K562 (cell line): ENCODE results near the gene TBL1X. TPM values are rescaled to one million over a fixed set of nuclear protein-coding genes. Genes with fewer than 3 reads are reported as not detected.

ENCODE experiments used
- ATAC-seq: fragments of 200-7000 bp; cut with Tn5 transposase; 3 replicates; pipeline ENCODE4 v1.9.1; 2020; ENCODE audit warnings: moderate library complexity
- BruUV-seq: library from RNA; stranded (reverse); fragments of 400-500 nt; replicated peaks from 2 replicates; lab custom pipeline; 2021; lab: Mats Ljungman, UMichigan
- CTCF ChIA-PET: fragments of 300-600 bp; formaldehyde crosslinking; extraction: SDS; loops from one replicate; lab custom pipeline; 2021; ENCODE audit warnings: low intra/inter-chr PET ratio; lab: Yijun Ruan, JAX
- POLR2A ChIA-PET: fragments of 300-600, 350-650 bp; sonication (Branson Sonifier 250); formaldehyde crosslinking; extraction: SDS; loops from one replicate; lab custom pipeline; 2021; ENCODE audit warnings: antibody characterized with exemption, inconsistent platforms; lab: Yijun Ruan, JAX
- DNase-seq, 4 experiments: peaks; one replicate each; pipeline versions ENCODE4 v3.0.0 to v3.0.0-alpha.2; 2011 to 2018; ENCODE audit warnings: low spot score in 3 of 4, mixed read lengths in 3 of 4; ENCODE audit errors: extremely low read depth in 1 of 4
- FAIRE-seq: peaks from 2 replicates; lab custom pipeline; 2011; peaks lifted over from hg19 to GRCh38; lab: Jason Lieb, UNC
- H2AFZ ChIP-seq: 2 replicates; pipeline ENCODE4 v1.6.0; 2011; ENCODE audit warnings: low read depth, low read length, control low read depth, inconsistent platforms
- H3K27ac ChIP-seq: fragments of 200-600 bp; 3 replicates; pipeline ENCODE4 v1.8.0; 2011; ENCODE audit warnings: low read depth, mild to moderate bottlenecking, control low read depth, inconsistent platforms, low read length, moderate library complexity, mixed read lengths; ENCODE audit errors: extremely low read depth
- H3K27me3 ChIP-seq, 2 experiments: fragments of 300-600 bp in 1 of 2; 2 replicates in 1 of 2; 3 replicates in 1 of 2; pipeline versions ENCODE4 v1.6.0 to v1.8.0; 2011; ENCODE audit warnings: inconsistent platforms in 2 of 2, low read length in 2 of 2, mild to moderate bottlenecking in 1 of 2, mixed read lengths in 1 of 2, moderate library complexity in 1 of 2; ENCODE audit not compliant: control insufficient read depth in 2 of 2, insufficient read depth in 2 of 2
- H3K36me3 ChIP-seq: fragments of 300-600 bp; 3 replicates; pipeline ENCODE4 v1.8.0; 2011; ENCODE audit warnings: mild to moderate bottlenecking, low read length, inconsistent platforms; ENCODE audit not compliant: control insufficient read depth, insufficient read depth
- H3K4me1 ChIP-seq, 2 experiments: fragments of 200-600 bp in 1 of 2; replicated peaks in 1 of 2; 2 replicates in 1 of 2; 3 replicates in 1 of 2; pipeline versions ENCODE4 v1.5.1 to v1.8.0; 2011; ENCODE audit warnings: inconsistent platforms in 2 of 2, low read length in 2 of 2, mild to moderate bottlenecking in 1 of 2, mixed read lengths in 1 of 2, moderate library complexity in 1 of 2; ENCODE audit not compliant: control insufficient read depth in 2 of 2, insufficient read depth in 2 of 2
- H3K4me2 ChIP-seq: 2 replicates; pipeline ENCODE4 v1.6.1; 2011; ENCODE audit warnings: low read length, control low read depth, inconsistent platforms, mixed read lengths; ENCODE audit not compliant: insufficient read depth
- H3K4me3 ChIP-seq: fragments of 200-600 bp; sonication (generic), shearing (Covaris generic); 2 replicates; pipeline ENCODE4 v1.5.1; 2016; ENCODE audit warnings: control low read depth, inconsistent platforms
- H3K79me2 ChIP-seq: fragments of 200-600 bp; 3 replicates; pipeline ENCODE4 v1.8.0; 2011; ENCODE audit warnings: low read length, inconsistent platforms; ENCODE audit not compliant: control insufficient read depth, insufficient read depth
- H3K9ac ChIP-seq, 2 experiments: 2 replicates each; pipeline versions ENCODE4 v1.6.0 to v1.6.1; 2011; ENCODE audit warnings: low read depth in 2 of 2, low read length in 2 of 2, control low read depth in 1 of 2, inconsistent platforms in 1 of 2, mild to moderate bottlenecking in 1 of 2, mixed read lengths in 1 of 2; ENCODE audit not compliant: insufficient read depth in 1 of 2
- H3K9me1 ChIP-seq: one replicate; pipeline ENCODE4 v1.6.0; 2011; ENCODE audit warnings: inconsistent platforms, mild to moderate bottlenecking, low read length, moderate library complexity; ENCODE audit not compliant: control insufficient read depth, insufficient read depth
- H3K9me3 ChIP-seq: replicated peaks from 2 replicates; pipeline ENCODE4 v1.5.1; 2011; ENCODE audit warnings: low read depth, low read length, inconsistent platforms; ENCODE audit not compliant: control insufficient read depth, insufficient read depth
- H4K20me1 ChIP-seq: replicated peaks from 2 replicates; pipeline ENCODE4 v1.6.1; 2011; ENCODE audit warnings: low read length, inconsistent platforms, mixed read lengths; ENCODE audit not compliant: control insufficient read depth, insufficient read depth
- CBFA2T2 ChIP-seq: fragments of 450-650 bp; conservative IDR thresholded peaks from 2 replicates; pipeline ENCODE4 v1.6.1; 2017; ENCODE audit warnings: mild to moderate bottlenecking
- CSDE1 ChIP-seq, 2 experiments: fragments of 450-650 bp; IDR thresholded peaks; 2 replicates each; pipeline ENCODE4 v1.6.1; 2016; ENCODE audit warnings: mild to moderate bottlenecking in 1 of 2
- CTBP1 ChIP-seq: fragments of 450-650 bp; IDR thresholded peaks from 2 replicates; pipeline ENCODE4 v1.6.1; 2016; ENCODE audit warnings: borderline replicate concordance
- FOXP1 ChIP-seq: sonication (generic); formaldehyde crosslinking; IDR thresholded peaks from 2 replicates; pipeline ENCODE4 v1.8.0; 2022; ENCODE audit warnings: mild to moderate bottlenecking, missing genetic modification reagents
- GTF2B ChIP-seq: IDR thresholded peaks from 2 replicates; pipeline ENCODE4 v1.6.1; 2011; ENCODE audit not compliant: insufficient read length; ENCODE audit errors: extremely low read depth
- HIVEP1 ChIP-seq: fragments of 250-450 bp; sonication (Bioruptor Pico); IDR thresholded peaks from 2 replicates; pipeline ENCODE4 v1.4.0; 2020; ENCODE audit warnings: mild to moderate bottlenecking
- MCM3 ChIP-seq: fragments of 450-650 bp; IDR thresholded peaks from 2 replicates; pipeline ENCODE4 v1.6.1; 2016
- NCOA1 ChIP-seq: fragments of 450-650 bp; IDR thresholded peaks from 2 replicates; pipeline ENCODE4 v1.6.1; 2016; ENCODE audit warnings: low read depth
- SETDB1 ChIP-seq: IDR thresholded peaks from one replicate; pipeline ENCODE4 v1.6.1; 2012; ENCODE audit warnings: low read length, control low read depth, inconsistent platforms
- VEZF1 ChIP-seq: fragments of 200-800 bp; sonication (Bioruptor generic); IDR thresholded peaks from 2 replicates; pipeline ENCODE4 v1.6.1; 2017; ENCODE audit warnings: missing genetic modification characterization, missing compliant biosample characterization
- WHSC1 ChIP-seq: IDR thresholded peaks from one replicate; pipeline ENCODE4 v1.6.1; 2012; ENCODE audit warnings: low read length, control low read depth, inconsistent platforms
- ZNF239 ChIP-seq: fragments of 250-450 bp; sonication (Bioruptor Pico); IDR thresholded peaks from 2 replicates; pipeline ENCODE4 v1.4.0; 2020; ENCODE audit warnings: mild to moderate bottlenecking
- ZNF436 ChIP-seq: fragments of 250-450, 450-650 bp; sonication (Bioruptor Pico); formaldehyde crosslinking; IDR thresholded peaks from 2 replicates; pipeline ENCODE4 v1.7.0; 2020; ENCODE audit warnings: mild to moderate bottlenecking
- ZNF584 ChIP-seq: fragments of 200-800 bp; sonication (Bioruptor generic); IDR thresholded peaks from 2 replicates; pipeline ENCODE4 v1.6.1; 2016; ENCODE audit warnings: low read depth, mild to moderate bottlenecking, missing genetic modification characterization, missing compliant biosample characterization
- ZSCAN32 ChIP-seq: fragments of 450-650 bp; formaldehyde crosslinking; IDR thresholded peaks from 2 replicates; pipeline ENCODE4 v1.4.0; 2020; ENCODE audit warnings: mild to moderate bottlenecking, moderate library complexity
- WGBS: fragments of 100-300 bp; shearing (Covaris generic); methylation state at CpG from one replicate; pipeline ENCODE4 v1.1.6; 2016; ENCODE audit warnings: low coverage, mixed read lengths; ENCODE audit not compliant: insufficient coverage; ENCODE audit errors: missing lambda C conversion rate; 5-methylcytosine and 5-hydroxymethylcytosine counted together
- in situ Hi-C: fragments of 300-500 bp; cut with MboI; formaldehyde crosslinking; loops from 4 replicates; pipeline ENCODE4 v1.15.0; 2018; ENCODE audit warnings: inconsistent platforms, mixed read lengths
- intact Hi-C: fragments of 100-400 bp; cut with micrococcal nuclease; formaldehyde crosslinking; loops from 2 replicates; pipeline ENCODE4 v1.14.2; 2022
- polyA plus RNA-seq, 8 experiments: library from polyadenylated mRNA; depleted of rRNA in 4 of 8; stranded (reverse) in 5 of 8; unstranded in 3 of 8; fragments of >200 nt; fragmentation: Nextera tagmentation in 2 of 8; fragmentation: Illumina TruSeq in 1 of 8; extraction: Ambion mirVana in 2 of 8; extraction: Trizol in 1 of 8; gene quantifications; 2 replicates each; pipeline versions ENCODE4 v1.2.1 to v1.2.3, GENCODE V29; 2011 to 2014; ENCODE audit warnings: inconsistent platforms in 1 of 8, missing spikeins in 1 of 8
- total RNA-seq, 7 experiments: library from RNA; depleted of rRNA in 6 of 7; stranded (reverse); fragments of >200 nt in 6 of 7; fragmentation: Illumina TruSeq in 2 of 7; extraction: Trizol in 2 of 7; gene quantifications; 2 replicates each; pipeline versions ENCODE4 v1.2.1 to v1.2.3, GENCODE V29; 2011 to 2021; ENCODE audit warnings: low replicate concordance in 1 of 7
- TF ChIP-seq, protein P1 (sequence below): fragments of 450-650 bp; IDR thresholded peaks from 2 replicates; pipeline ENCODE4 v1.6.1; 2018; ENCODE audit warnings: mild to moderate bottlenecking, low read depth; ENCODE audit not compliant: partially characterized antibody
- TF ChIP-seq, protein P2 (sequence below): fragments of 250-450 bp; sonication (Bioruptor Pico); IDR thresholded peaks from 2 replicates; pipeline ENCODE4 v1.4.0; 2020; ENCODE audit warnings: mild to moderate bottlenecking

The TBL1X gene
- total and polyA plus RNA-seq, 9 of the 15 experiments (the other 6 are each of a cell fraction or from before 2014, with no cell fraction given): 6.0 to 49.6 (median 19.7) TPM

GRCh38 chrX:9483376-9483775 is 18.5 kb downstream of the TBL1X start:
- TF ChIP-seq MCM3 (no peak), NCOA1 (no peak), ZNF239 (CRISPR knock-in tag) (no peak), ZNF584 (CRISPR knock-in tag) (no peak), ZNF436 (no peak), VEZF1 (no peak), CSDE1 (IDR thresholded peaks at IDR 0.05) (no peak), GTF2B (no peak), CBFA2T2 (no peak), HIVEP1 (no peak), FOXP1 (CRISPR knock-in tag) (no peak), ZSCAN32 (CRISPR knock-in tag) (no peak), SETDB1 (no peak), CTBP1 (no peak), WHSC1 (no peak)
- TF ChIP-seq, protein P1, sequence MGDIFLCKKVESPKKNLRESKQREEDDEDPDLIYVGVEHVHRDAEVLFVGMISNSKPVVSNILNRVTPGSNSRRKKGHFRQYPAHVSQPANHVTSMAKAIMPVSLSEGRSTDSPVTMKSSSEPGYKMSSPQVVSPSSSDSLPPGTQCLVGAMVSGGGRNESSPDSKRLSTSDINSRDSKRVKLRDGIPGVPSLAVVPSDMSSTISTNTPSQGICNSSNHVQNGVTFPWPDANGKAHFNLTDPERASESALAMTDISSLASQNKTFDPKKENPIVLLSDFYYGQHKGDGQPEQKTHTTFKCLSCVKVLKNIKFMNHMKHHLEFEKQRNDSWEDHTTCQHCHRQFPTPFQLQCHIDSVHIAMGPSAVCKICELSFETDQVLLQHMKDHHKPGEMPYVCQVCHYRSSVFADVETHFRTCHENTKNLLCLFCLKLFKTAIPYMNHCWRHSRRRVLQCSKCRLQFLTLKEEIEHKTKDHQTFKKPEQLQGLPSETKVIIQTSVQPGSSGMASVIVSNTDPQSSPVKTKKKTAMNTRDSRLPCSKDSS: no peak
- TF ChIP-seq, protein P2, sequence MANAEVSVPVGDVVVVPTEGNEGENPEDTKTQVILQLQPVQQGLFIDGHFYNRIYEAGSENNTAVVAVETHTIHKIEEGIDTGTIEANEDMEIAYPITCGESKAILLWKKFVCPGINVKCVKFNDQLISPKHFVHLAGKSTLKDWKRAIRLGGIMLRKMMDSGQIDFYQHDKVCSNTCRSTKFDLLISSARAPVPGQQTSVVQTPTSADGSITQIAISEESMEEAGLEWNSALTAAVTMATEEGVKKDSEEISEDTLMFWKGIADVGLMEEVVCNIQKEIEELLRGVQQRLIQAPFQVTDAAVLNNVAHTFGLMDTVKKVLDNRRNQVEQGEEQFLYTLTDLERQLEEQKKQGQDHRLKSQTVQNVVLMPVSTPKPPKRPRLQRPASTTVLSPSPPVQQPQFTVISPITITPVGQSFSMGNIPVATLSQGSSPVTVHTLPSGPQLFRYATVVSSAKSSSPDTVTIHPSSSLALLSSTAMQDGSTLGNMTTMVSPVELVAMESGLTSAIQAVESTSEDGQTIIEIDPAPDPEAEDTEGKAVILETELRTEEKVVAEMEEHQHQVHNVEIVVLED (CRISPR knock-in tag): no peak
- TF ChIP-seq, all 486 proteins: peak for 0
- H3K4me2 ChIP-seq: no peak overlapping the region
- in situ Hi-C loops (no loop called here), intact Hi-C loops (no loop called here)
- H3K9ac ChIP-seq: no peak overlapping the region
- no peaks in the 10 kb centered on the region for H3K27me3 ChIP-seq
- 100% methylated on average over 1 of the region's 6 CpGs for WGBS
- no peak for ATAC-seq
- ChIA-PET POLR2A (no interaction called here), CTCF (no interaction called here)
- no peak for DNase-seq
- peaks cover 16% of the 10 kb centered on the region; the same call in 2 of the 3 replicates for H3K36me3 ChIP-seq
- H3K79me2 ChIP-seq: peaks cover 61% of the 10 kb centered on the region
- H3K9me1 ChIP-seq: no peaks in the 10 kb centered on the region
- no TSS peak for BruUV-seq
- no peak overlapping the region for H3K27ac ChIP-seq
- no peak overlapping the region for H3K4me3 ChIP-seq
- no peaks in the 10 kb centered on the region; the same call in 1 of the 2 replicates for H4K20me1 ChIP-seq
- H2AFZ ChIP-seq: no peak overlapping the region
- H3K9me3 ChIP-seq: no peaks in the 10 kb centered on the region
- no peak for FAIRE-seq
- H3K4me1 ChIP-seq: no peaks in the 10 kb centered on the region; a peak in 1 of 5 replicates
